HG03460 (cell line): ENCODE measurements around the gene RIC1.
"Not testable (repeated sequence)": the region's sequence is repeated elsewhere in the genome, so short reads cannot be mapped to it uniquely, and the experiment has no call there.

Experiments
- ATAC-seq: cut with Tn5 transposase; IDR thresholded peaks from one replicate; pipeline ENCODE4 v1.9.1; 2021; ENCODE audit not compliant: unreplicated experiment

The RIC1 gene

DNA sequence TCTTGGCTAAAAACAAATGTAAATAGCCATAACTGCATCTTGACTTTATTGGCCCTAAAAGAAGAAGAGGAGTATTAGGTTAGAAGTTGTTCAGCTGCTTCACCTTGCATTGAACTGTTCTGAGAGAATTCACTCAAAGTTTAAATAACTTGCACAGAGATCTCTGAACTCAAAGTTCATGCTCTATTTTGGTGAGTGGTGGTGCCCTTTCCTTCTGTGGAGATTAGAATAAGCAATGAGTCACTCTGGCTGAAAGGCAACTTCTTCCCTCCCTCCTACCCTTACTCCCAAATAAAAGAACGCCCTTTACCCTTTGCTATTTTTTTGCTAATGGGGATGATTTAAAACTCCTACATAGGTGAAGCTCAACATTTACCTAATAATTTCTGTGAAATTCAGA lies 155.1 kb downstream of the RIC1 start:
- no peak for ATAC-seq

DNA sequence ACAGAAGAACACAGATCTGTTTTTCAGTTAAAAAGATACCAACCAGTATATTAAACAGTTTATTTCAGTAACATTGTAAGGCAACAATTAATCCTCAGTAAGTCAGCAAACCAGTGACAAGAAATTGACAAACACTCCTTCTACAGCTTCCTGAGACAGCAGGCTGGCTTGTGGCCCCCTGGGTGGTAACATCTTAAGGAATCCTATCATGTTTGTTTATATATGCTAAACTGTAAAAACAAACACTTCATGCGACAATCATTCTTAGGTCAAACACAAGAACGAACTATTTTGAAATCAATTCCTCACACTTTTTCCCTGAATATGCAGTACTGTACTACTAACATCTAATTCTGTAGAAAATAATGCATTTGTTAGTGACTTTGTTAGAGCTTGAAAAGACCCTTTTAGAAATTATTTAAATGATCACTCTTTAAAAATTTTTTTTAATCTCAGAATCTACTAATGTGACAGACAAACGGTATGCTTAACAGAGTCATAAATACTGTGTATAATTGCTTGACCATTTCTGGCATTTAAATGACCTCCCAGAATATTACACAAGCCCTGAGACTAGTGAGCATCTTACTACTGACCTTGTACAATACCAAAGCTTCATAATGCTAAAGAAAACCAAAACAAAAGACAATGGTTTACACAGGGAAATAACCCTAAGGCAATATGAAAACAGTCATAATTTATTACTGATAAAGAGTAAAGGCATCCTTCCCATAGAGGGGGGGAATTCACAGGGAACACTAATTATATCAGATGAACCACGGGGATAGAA lies 155.8 kb downstream of the RIC1 start:
- no peak for ATAC-seq

DNA sequence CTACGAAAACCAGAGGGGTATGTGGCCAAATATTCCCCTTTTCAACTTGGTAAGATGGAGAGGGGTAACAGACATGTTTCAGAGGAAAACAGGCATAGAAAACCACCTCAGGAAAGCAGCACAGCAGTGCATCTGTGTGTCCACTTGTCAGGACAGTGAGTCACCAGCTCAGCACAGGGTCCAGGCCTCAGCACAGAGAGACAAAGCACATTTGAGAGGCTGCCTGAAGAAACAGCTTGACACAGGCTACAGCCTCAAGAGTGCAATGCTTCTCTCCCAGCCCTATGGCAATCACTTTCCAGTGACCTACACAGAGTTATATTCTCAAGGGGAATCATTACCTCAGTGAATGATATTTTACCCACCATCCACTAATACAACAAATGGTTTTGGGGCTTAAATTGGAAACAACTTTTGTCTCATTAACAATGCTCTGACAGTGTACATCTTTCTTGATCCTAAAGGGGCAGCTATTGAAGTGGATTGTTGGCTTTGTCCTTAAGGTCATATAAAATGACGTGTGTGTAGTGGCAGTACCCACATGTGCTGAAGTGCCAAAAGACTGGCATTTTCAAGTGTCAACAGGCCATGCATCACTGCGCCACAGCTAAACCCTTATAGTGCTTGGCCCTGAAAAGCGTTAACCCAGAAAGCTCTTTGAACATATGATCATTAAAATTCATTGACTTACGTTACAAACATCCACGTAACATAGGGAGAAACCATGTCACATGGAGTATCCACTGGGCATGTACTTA lies 157.6 kb downstream of the RIC1 start:
- no peak for ATAC-seq

DNA sequence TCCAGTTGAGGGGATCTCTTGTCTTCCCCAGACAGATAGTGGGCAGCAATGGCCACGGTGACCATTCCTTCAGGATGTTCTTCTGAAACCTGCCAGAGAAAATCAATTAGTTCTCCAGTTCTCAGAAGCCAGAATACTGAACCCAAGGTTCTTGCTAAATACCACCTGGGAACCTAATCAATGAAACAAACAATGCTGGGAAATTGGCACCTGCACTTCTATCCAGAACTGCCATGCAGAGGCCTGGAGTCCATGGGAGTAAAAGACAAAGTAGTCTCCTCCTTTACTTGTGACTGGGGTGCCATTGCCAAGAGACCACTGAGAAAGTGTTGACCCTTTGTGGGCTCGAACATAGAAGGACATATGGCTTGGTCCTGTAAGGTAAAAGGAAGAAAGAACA lies 158.3 kb downstream of the RIC1 start:
- no peak for ATAC-seq

DNA sequence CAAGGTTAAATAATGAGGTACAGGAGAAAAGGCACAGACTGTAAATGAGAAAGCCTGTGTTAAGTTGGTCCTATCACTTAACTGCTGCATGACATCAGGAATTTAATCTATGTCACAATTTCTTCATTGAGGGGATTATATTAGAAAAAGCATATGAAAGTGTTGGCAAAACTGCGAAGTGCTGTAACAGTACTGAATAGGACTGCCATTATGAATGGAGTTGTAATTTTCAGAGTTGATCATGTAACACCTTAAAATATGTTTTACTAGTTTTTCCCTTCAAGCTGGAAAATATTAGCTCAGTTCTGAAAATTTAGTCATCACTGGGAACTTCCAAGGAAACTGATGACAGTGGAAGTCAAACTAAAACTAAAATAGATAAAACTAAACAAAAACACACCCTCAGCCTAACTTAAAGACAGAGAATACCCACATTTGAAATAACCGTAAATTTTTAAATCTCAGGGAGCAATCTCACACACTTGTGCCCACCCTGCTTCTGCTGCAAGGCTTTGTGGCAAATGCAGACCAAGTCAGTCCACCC lies 158.9 kb downstream of the RIC1 start:
- no peak for ATAC-seq

DNA sequence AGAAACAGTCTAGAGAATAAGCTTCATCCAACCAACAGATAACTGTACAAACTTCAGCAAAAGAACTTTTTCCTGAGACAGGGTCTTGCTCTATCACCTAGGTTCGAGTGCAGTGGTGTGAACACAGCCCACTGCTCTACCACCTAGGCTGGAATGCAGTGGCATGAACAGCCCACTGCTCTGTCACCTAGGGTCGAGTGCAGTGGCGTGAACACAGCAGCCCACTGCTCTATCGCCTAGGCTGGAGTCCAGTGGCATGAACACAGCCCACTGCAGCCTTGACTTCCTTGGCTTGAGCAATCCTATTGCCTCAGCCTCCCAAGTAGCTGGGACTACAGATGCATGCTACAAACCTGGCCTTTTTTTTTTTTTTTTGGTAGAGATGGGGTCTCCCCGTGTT lies 160.6 kb downstream of the RIC1 start:
- ATAC-seq: no peak

DNA sequence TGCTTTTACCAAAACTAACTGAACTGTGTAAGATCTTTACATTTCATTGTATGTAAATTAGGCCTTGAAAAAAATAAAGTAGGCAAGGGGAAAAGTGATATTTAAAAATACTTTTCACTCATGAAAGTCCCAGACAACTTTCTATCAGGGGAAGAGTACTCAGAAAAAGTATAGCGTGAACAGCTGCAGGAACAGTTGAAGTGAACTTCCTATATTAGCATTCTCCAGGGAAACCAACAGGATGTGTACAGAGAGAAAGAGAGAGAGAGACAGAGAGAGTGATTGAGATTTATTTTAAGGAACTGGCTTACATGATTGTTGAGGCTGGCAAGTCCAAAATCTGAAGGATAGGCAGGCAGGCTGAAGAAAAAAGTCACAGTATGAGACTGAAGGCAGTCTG lies 162.0 kb downstream of the RIC1 start:
- no peak for ATAC-seq

DNA sequence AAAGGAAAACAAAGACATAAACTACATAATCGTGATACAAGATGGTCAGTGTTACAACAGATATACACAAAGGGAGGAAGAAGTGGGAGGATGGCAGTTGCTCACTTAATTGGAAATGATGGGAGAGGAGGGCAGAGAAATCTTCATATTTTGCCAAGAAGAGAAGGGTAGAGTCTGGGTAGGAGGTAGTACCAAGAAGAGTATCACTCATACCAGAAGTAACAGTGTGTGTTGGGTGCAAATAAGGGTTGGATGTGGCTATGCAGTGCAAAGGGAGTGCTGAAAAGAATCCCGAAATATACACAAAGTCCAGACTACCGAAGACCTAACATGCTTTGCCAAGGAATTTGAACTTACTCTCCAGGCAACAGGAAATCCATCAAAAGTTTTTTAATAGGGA lies 163.0 kb downstream of the RIC1 start:
- no peak for ATAC-seq

DNA sequence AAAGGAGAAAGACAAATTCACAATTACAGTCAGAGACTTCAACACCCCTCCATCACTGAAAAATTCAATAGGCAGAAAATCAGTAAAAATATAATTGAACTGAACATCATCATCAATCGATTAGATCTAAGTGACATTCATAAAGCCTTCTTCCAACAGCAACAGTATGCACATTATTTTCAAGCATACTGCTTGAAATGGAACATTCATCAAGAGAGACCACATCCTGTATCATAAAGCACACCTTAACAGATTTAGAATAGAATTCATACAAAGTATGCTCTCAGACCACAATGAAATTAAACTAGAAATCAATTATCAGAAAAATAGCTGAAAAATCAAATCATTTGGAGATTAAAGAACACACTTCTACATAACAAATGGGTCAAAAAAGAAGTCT lies 164.9 kb downstream of the RIC1 start:
- no peak for ATAC-seq

DNA sequence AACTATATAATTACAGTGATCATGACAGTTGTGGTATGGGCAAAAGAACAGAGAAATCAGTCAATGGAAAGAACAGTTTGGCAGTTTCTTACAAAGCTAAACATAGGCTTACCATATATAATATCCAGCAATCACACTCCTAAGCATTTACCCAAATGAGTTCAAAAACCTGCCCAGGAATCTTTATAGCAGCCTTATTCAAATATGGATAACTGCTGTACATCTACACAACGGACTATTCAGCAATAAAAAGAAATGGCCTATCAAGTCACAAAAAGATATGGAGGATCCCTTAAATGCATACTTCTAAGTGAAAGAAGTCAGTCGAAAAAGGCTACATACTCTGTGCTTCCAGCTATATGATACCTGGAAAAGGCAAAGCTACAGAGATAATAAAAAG lies 167.4 kb downstream of the RIC1 start:
- no peak for ATAC-seq

DNA sequence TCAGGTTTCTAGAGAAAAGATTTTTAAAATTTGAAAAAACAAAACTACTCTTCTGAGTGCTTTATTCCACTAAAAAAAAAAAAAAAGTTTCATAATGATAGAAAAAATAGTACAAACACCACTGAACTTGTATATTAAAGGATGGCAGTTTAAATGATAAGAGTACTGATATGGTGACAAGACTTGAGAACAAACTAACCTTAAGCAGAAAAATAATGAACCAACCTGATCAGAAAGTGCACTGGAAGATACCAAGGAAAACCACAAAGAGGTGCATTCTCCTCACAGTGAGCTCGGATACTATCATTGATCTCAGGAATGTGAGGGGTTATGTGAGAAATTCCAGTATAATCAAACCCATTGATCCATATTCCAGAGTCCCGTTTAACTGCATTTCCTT lies 169.7 kb downstream of the RIC1 start:
- no peak for ATAC-seq

DNA sequence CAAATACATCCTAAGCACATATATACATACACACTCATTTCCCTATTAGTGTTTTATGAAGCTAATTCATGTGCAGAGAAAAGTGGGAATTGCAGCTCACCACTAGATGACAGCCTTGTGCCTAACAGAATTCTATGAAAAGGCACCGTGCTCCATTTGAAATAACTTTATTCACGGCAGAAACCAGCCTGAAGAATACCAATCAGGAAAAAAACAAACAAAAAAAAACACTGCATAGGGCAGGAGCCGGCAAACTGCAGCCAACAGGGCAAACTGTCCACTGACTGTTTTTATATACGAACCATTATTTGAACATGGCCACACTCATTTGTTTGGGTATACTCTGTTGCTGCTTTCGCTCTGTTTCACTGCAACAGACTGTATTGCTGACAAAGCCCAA lies 170.4 kb downstream of the RIC1 start:
- no peak for ATAC-seq

DNA sequence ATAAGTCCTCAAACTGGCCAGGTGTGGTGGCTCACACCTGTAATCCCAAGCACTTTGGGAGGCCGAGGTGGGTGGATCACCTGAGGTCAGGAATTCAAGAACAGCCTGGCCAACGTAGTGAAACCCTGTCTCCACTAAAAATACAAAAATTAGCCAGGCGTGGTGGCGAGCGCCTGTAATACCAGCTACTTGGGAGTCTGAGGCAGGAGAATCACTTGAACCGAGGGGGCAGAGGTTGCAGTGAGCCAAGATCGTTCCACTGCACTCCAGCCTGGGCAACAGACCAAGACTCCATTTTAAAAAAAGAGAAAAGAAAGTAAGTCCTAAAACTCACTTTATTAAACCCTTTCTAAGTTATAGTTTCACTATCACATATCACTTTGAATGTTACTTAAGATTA lies 171.5 kb downstream of the RIC1 start:
- ATAC-seq: not testable (repeated sequence)

DNA sequence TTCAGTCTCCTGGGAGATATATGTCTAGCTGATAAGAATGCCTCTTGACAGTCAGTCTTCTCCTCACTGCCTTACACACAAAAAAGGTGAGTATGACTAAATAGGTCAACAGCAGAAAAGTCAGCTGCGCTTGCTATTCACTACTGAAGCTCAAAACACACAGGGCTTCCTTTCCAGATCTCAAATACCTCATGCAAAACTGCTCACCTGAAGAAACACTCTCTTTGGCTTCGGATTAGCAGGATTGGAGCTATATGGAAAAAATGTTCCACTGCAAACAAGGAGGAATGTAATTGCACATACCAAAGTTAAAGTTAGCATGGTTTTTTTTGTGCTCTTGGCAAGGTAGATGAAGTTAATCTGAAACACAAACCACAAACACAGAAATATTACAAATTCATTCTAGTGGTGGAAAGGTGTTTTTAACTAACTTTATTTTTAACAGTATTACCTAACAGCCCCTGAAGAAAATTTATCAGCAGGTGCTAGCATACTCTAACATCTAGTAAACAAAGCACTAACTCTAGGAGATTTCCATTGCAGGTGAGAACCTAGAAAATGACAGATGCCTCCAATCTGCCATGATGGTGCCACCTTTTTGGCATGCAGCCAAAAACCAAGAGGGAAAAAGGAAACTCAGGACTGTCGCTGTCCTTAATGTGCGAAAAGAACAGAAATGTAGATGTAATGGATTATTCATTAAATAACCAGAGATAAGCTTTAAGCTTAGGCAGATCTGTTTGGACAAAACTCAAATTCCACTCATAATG lies 172.2 kb downstream of the RIC1 start:
- no peak for ATAC-seq

DNA sequence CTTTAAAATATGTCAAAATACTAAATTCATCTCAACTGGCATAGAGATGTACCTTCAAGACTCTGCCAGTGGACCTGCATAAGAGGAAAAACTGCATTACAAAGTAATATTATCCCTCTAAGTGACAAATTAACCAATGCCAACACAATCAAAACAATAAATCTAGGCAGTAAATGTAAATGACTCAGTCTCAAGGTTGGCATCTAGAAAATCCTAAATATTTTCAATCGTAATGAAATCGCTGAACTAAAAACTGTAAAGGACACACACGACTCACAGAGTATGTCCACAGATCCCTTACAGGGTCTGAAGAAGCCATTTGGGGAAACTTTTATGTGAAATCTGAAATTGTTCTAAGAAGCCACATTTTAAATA lies 172.8 kb downstream of the RIC1 start:
- no peak for ATAC-seq

DNA sequence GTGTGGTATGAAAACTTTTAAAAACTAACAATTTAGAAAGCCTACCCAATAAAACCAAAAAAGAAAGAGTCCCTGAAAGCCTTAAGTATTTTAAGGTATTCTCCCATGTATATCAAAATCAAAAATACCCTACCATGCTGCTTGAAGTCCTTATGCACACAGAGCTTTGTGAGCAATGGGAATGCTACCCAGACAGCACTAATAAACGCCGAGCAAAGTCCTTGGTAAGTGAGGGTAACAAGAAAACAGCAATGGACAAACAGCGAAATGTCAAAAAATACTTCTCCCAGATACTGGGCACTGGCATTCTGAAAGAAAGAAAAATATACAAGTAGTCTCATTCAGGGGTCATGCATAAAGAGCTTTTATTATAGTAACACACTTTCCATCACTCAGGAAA lies 176.6 kb downstream of the RIC1 start:
- ATAC-seq: no peak

DNA sequence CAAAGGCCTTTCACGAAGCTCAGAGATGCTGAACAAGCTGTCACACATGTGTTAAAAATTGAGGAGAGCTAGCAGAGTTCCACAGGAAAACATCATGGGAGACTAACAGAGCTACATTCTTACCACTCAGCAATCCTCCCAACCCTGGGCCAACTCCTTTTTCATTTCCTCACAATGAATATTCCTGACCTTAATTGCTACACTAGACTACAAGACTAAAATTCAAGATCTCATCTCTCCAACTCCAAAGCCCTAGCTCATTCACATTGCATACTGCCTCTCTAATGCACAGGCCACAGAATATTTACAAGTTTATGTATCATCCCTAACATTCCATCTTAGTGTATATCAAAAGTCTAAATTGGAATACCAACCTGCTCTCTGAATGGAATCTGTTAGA lies 182.8 kb downstream of the RIC1 start:
- no peak for ATAC-seq

DNA sequence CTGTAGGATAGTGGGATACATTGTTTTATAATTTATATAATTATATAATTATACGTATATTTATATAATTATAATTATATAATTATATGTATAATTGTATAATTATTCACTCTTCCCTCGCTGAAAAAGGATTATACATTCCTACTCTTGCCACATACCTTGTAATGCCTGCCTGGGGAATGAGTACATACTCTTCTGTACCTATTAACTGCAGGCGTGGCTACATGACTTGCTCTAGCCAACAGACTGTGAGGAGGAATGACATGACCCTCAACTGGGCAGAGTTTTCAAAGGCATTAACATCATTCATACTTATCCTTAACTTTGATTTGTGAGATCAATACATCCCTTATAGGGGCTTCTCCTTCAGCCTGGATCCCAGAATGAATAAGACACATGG lies 184.9 kb downstream of the RIC1 start:
- ATAC-seq: no peak

DNA sequence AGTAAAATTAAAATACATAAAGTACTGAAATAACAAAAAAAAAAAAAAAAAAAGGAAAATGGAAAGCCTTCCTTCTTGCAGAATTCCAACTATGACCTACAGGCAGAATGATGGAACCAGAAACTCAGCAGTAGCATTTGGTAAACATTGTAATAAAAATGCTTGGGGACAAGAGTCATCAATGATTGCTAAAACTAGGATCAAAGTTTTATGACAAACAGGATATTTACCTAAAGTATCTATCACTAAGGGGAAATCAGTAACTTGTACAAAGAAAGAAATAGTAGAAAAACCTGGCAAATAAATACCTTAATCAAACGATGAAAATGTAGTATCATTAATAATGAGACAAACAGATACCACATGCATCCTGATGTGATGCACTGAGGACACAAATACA lies 186.6 kb downstream of the RIC1 start:
- no peak for ATAC-seq

DNA sequence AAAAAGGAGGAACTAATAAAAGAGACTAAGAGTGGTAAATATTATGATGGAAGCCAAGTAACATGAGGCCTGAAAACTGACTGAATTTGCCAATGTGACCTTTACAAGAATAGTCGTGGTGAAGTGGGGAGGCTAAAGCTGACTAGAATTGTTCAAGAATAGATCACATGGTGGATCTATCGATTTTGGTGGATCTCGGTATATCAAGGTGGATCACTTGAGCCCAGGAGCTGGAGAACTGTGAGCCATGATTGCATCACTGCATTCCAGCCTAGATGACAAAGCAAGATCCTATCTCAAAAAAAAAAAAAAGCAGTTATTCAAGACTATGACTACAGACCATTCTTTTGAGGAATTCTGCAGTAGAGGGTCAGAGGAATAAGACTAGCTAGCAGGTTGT lies 189.0 kb downstream of the RIC1 start:
- ATAC-seq: no peak

DNA sequence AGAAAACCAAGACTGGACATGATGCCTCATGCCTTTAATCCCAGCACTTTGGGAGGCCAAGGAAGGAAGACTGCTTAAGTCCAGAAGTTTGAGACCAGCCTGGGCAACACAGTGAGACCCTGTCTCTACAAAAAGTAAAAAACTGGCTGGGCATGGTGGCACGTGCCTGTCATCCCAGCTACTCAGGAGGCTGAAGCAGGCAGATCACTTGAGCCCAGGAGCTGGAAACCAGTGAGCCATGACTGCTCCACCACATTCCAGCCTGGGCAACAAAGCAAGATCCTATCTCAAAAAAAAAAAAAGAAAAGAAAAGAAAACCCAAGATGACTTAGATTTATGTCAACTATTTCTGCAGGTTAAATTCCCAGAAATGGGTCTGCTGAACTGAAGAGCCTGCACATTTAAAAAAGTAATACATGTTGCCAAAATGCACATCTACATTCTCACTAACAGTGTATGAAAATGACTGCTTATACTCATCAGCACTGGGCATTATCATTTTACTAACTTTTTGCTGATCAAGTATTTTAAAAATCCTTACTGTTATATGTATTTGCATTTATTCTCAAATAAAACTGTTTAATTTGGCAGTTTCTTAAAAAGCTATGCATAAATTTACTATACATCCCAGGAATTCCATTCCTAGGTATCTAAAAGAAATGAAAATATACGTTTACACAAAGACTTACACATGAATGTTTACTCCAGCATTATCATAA lies 189.7 kb downstream of the RIC1 start:
- no peak for ATAC-seq
